Retinal pigment epithelial cell (primary cell): ENCODE data around the gene DCANP1.

Experiments
- DNase-seq: peaks from one replicate; pipeline ENCODE4 v3.0.0-alpha.2; 2010; ENCODE audit warnings: low read depth
- H3K4me3 ChIP-seq: 2 replicates; pipeline ENCODE4 v1.5.1; 2011; ENCODE audit warnings: mild to moderate bottlenecking, low read length, control low read depth, moderate library complexity
- TF ChIP-seq, protein P1 (sequence below): conservative IDR thresholded peaks from 2 replicates; pipeline ENCODE4 v1.5.1; 2011; ENCODE audit warnings: low read depth, low read length, control low read depth, inconsistent platforms

The DCANP1 gene

DNA sequence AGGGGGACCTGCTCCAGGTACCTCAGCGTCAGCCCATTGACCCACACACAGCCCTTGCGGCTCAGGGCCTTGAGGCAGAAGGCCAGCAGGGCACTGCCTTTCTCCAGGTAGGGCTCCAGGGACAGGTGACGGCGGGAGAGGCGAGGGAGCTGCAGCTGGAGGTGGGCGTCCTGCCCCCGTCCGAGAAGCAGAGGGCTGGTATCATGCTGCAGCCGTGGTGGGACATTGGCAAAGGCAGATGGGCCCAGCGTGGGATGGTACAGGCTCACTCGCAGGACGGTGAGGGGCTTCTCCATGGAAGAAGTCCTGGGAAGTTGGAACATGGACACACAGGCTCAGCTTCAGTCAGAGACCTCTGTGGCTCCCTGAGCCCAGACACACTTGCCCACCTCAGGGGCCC is 2.5 kb upstream of the DCANP1 start:
- no peak for DNase-seq
- H3K4me3 ChIP-seq, result no peak overlapping the region
- TF ChIP-seq, protein P1, sequence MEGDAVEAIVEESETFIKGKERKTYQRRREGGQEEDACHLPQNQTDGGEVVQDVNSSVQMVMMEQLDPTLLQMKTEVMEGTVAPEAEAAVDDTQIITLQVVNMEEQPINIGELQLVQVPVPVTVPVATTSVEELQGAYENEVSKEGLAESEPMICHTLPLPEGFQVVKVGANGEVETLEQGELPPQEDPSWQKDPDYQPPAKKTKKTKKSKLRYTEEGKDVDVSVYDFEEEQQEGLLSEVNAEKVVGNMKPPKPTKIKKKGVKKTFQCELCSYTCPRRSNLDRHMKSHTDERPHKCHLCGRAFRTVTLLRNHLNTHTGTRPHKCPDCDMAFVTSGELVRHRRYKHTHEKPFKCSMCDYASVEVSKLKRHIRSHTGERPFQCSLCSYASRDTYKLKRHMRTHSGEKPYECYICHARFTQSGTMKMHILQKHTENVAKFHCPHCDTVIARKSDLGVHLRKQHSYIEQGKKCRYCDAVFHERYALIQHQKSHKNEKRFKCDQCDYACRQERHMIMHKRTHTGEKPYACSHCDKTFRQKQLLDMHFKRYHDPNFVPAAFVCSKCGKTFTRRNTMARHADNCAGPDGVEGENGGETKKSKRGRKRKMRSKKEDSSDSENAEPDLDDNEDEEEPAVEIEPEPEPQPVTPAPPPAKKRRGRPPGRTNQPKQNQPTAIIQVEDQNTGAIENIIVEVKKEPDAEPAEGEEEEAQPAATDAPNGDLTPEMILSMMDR, result no peak

DNA sequence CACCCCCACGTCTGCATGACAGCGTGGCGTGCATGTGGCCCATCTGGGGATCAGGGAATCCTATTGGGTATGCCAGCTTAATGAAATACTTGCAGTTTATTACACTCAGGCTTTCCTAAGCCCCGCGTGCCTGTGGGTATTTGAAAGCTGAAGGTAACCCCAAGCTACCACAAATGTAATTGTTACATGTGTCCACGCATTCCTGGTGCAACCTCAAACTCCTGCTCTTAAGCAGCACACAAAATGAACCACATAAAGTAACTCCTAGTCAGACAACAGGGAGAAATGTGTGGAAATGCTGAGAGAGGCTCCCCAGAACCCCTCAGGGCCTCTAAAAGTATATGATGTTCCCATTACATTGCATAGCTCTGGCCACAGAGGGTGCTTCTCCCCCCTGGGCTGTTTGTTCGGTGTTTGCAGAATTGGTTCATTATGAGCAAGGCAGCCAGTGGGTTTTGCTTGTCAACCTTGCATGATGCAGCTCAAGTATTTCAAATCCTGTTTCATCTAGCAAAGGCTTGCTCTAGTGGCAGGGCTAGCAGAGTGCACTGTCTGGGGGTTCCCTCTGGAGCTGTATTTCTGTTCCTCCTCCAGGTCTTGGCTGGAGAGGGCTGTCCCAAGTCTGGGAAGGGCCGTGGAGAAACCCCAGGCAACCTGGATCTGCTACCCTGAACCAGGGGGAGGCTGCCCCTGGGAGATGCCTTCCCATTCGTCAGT is 1.8 kb upstream of the DCANP1 start:
- no peak overlapping the region for H3K4me3 ChIP-seq
- TF ChIP-seq, protein P1, result no peak
- DNase-seq, result no peak

DNA sequence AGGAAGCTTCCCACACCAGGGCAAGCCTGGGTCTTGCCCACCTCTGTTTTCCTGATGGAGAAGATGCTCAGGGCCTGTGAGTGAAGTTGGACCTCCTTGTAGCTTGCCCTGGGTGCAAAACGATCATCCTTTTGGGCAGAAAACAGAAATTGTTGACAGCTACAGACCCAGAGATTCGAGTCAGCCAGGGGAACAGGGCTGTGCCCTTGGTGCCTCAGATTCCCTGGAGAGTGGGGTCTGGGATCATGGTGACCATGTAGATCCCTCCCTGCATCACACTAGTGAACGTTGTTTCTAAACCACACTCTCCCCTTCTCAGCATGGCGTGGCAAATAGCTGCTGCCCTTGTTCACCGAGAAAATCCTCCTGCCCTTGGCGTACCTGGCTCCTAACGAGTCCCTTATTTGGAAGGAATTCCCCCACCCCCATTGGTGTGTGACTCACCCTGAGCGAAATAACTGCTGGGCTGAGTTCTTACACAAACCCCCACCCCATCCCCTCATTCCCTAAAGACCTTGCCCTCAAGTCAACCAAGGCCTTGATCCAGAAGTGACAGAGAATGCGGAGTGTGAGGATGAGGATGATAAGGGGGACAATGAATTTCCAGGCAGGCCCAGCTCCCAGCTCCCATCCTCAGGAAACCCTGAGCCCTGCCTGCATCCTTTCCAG is 1.1 kb upstream of the DCANP1 start:
- H3K4me3 ChIP-seq, result no peak overlapping the region
- TF ChIP-seq, protein P1, result no peak
- DNase-seq, result no peak

DNA sequence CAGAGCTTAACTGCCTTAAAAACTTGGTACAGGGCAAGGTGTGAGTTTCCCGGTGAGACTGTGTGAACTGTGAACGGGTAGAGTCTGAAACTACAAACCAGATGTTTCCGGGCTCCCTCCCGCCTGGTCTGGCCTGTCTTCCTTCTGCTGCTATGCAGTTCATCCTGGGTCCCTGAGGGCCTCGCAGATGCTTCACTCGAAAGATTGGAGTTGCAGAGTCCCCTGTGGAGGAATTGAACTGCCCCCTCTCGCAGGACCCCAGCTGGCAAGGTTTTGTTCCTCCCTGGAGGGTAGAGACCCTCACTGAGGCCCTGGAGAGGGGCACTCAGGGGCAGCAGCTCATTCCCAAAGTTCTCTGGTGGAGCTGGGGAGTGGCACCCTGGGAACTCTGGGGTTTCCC is 533 bp downstream of the DCANP1 start:
- no peak overlapping the region for H3K4me3 ChIP-seq
- TF ChIP-seq, protein P1, result no peak
- DNase-seq, result no peak

DNA sequence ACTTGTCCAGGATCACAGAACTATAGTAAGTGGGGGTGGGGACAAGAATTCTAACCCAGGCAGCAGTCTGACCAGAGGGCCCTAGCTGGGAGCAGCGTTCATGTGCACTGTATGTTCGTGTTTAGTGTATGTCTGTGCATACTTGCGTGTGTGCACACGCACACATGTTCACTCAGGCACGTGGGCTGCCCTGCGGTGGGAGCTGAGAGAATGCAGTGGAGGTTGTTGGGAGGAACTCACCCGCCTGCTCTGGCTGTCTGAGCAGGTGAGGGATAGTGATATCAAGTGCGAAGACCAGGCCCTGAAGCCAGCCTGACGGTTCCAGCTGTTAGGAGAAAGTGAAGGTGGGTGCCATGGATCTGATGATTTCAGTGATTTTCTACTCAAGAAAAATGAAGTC is 942 bp downstream of the DCANP1 start:
- no peak for DNase-seq
- TF ChIP-seq, protein P1, result no peak

DNA sequence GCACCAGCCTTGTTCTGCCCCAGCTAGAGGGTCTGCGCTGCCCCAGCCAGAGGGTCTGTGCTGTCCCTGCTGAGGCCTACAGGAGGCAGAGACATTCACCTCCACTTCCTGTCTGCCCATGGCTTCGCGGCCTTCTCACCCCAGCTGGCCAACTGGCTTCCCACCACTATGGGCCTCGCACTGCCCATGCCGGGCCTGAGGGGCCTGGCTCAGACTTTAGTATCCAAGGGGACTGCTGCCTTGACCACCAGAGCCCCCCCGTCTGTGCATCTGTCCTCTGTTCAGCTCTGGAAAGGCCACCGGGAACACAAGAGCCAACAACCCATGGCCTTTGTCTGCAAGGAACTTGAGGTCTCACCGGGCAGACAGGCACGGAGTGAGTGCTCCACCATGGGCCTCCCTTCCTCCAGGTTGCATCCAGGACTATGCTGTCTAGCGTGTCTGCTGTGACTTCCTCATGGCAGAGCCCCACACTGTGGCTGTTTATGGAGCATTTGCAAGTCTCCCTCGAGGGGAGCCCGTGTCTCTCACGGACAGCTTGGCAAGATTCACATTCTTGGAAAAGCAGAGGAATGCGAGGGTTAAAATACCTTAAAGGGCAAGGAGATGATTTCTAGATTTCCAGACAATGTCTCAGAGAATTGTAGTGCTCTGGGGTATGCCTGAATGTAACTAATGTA is 1.7 kb downstream of the DCANP1 start:
- TF ChIP-seq, protein P1, result no peak
- no peak for DNase-seq
- no peak overlapping the region for H3K4me3 ChIP-seq

More for the DNA sequence above, 942 bp downstream of the DCANP1 start:
- no peak overlapping the region for H3K4me3 ChIP-seq

DNA sequence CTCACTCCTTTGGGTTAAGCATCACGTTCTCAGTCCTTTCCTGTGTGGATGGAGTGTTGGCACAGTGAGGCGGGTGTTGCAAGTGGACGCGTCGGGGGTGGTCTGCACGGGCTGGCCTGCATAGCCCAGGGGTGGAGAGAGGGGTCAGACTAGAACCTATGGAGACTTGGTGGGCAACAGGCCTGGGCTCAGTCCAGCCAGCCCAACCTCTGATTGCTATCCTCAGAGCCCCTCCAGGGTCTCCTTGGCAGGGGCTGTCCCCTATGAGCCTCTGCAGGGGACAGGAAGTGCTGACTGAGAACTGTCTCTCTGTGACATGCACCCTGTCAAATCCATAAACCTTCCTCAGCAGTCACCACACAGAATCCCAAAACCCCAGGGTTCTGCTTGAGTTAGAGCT is 2.3 kb downstream of the DCANP1 start:
- TF ChIP-seq, protein P1, result no peak
- H3K4me3 ChIP-seq, result no peak overlapping the region
- DNase-seq, result no peak
